CD4-positive, CD25-positive, alpha-beta regulatory T cell (primary cell): Measurements from ENCODE around the gene TBCEL. TPM values are rescaled to one million over a fixed set of nuclear protein-coding genes. Genes with fewer than 3 reads are reported as not detected.
"Not testable (repeated sequence)": the region's sequence is repeated elsewhere in the genome, so short reads cannot be mapped to it uniquely, and the experiment has no call there.

Source experiments
- ATAC-seq, 2 donors: fragments of 150-1000 bp; cut with Tn5 transposase; one replicate each; pipeline ENCODE4 v1.10.0; 2021; ENCODE audit warnings: low read depth in 2 of 2, moderate number of reproducible peaks in 2 of 2, moderate library complexity in 1 of 2
- DNase-seq, 3 donors: peaks; one replicate each; pipeline versions ENCODE4 v3.0.0 to v3.0.0-alpha.2; 2012 to 2022; ENCODE audit warnings: mixed read lengths in 1 of 3
- H3K27ac ChIP-seq: one replicate; pipeline ENCODE4 v1.7.0; 2013; ENCODE audit warnings: mild to moderate bottlenecking, low read length; ENCODE audit not compliant: insufficient read depth, poor library complexity, severe bottlenecking
- H3K27me3 ChIP-seq: one replicate; pipeline ENCODE4 v1.7.0; 2013; ENCODE audit warnings: low read length; ENCODE audit not compliant: control insufficient read depth, insufficient read depth
- H3K36me3 ChIP-seq: one replicate; pipeline ENCODE4 v1.7.0; 2013; ENCODE audit warnings: mild to moderate bottlenecking, low read length, moderate library complexity; ENCODE audit not compliant: control insufficient read depth, insufficient read depth
- H3K4me1 ChIP-seq: 2 replicates; pipeline ENCODE4 v1.7.0; 2013; ENCODE audit warnings: mild to moderate bottlenecking, low read length; ENCODE audit not compliant: insufficient read depth, control insufficient read depth, poor library complexity, severe bottlenecking
- H3K4me3 ChIP-seq: one replicate; pipeline ENCODE4 v1.7.0; 2013; ENCODE audit warnings: low read depth, mild to moderate bottlenecking, low read length, moderate library complexity
- H3K9me3 ChIP-seq, 2 experiments: 1 replicate in 1 of 2; 2 replicates in 1 of 2; pipeline ENCODE4 v1.7.0; 2013; ENCODE audit warnings: low read length in 2 of 2, mild to moderate bottlenecking in 1 of 2, moderate library complexity in 1 of 2; ENCODE audit not compliant: control insufficient read depth in 2 of 2
- H3K27ac Mint-ChIP-seq, 3 donors: one replicate each; pipeline ENCODE4 v1.8.0; 2020 to 2022; ENCODE audit warnings: mild to moderate bottlenecking in 3 of 3, mixed read lengths in 3 of 3, moderate library complexity in 2 of 3
- H3K27me3 Mint-ChIP-seq: one replicate; pipeline ENCODE4 v1.8.0; 2022; ENCODE audit warnings: mild to moderate bottlenecking, mixed read lengths
- H3K36me3 Mint-ChIP-seq: one replicate; pipeline ENCODE4 v1.8.0; 2020; ENCODE audit warnings: mixed read lengths
- H3K4me1 Mint-ChIP-seq, 4 donors: one replicate each; pipeline ENCODE4 v1.8.0; 2020 to 2022; ENCODE audit warnings: mixed read lengths in 4 of 4, mild to moderate bottlenecking in 1 of 4
- H3K4me3 Mint-ChIP-seq, 4 donors: one replicate each; pipeline ENCODE4 v1.8.0; 2020 to 2022; ENCODE audit warnings: mild to moderate bottlenecking in 4 of 4, mixed read lengths in 4 of 4, moderate library complexity in 3 of 4
- H3K9me3 Mint-ChIP-seq, 7 donors: one replicate each; pipeline ENCODE4 v1.8.0; 2020 to 2022; ENCODE audit warnings: mixed read lengths in 7 of 7, mild to moderate bottlenecking in 3 of 7, moderate library complexity in 2 of 7
- polyA plus RNA-seq, 4 donors: library from polyadenylated mRNA; unstranded; fragments of 300-500 nt; fragmentation: Illumina TruSeq; gene quantifications; one replicate each; pipeline ENCODE4 v1.2.3, GENCODE V29; 2021
- total RNA-seq: library from RNA; stranded (reverse); gene quantifications from one replicate; pipeline ENCODE4 v1.2.3, GENCODE V29; 2022

TBCEL gene
- total and polyA plus RNA-seq, 5 donors from 2014 or later = 2.3 to 15.9 (median 4.7) TPM

DNA sequence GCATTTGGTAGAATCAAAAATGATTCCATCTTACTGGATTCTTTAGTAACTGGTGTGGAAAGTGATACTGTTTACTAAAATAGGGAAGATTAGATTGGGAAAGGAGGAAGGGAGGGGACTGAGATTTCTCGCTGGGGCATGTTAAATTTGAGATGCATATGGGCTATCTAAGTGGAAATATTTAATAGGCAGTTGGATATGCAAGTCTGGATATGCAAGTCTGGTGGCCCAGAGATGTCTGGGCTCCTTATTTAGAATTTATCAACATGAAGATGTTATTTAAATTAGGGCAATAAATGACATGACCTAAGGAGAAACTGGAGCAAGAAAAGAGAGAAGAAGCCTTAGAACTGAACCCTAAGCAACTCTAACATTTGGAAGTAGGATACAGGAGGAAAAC is 17.0 kb upstream of the TBCEL start:
- H3K4me3 ChIP-seq = no peak overlapping the region
- H3K27me3 Mint-ChIP-seq = peaks cover 22% of the 10 kb centered on the region

DNA sequence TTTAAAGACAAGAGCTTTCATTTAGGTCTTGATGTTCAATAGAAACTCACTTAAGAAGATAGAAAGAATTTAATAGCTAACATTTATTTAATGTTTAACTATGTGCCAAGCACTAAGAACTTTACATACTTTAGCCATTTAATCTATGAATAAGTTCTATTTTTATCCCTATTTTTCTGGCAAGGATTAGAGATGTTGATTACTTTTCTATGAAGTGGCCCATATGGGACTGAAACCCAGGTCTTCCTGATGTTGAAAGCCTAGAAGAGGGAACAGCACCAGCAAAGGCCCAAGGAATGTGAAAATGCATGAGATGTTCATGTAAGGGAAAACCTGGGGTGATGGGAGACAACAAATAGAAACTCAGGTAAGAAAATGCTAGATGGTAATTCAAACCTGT is 15.4 kb upstream of the TBCEL start:
- Mint-ChIP-seq H3K4me1 (no peaks in the 10 kb centered on the region), H3K27ac (no peak overlapping the region), H3K9me3 (peaks cover 0 to 9% (median 3%) of the 10 kb centered on the region in 7 donors), H3K27me3 (peaks cover 23% of the 10 kb centered on the region), H3K36me3 (no peaks in the 10 kb centered on the region), H3K4me3 (no peak overlapping the region)
- peaks cover 16% of the 10 kb centered on the region for H3K27me3 ChIP-seq
- no peaks in the 10 kb centered on the region for H3K36me3 ChIP-seq
- ATAC-seq = no peak
- H3K27ac ChIP-seq = no peak overlapping the region
- H3K4me1 ChIP-seq = no peaks in the 10 kb centered on the region
- no peak overlapping the region for H3K4me3 ChIP-seq
- peaks cover 3 to 8% of the 10 kb centered on the region in 2 experiments for H3K9me3 ChIP-seq
- no peak for DNase-seq

More for the DNA sequence above, 17.0 kb upstream of the TBCEL start:
- no peaks in the 10 kb centered on the region for H3K36me3 ChIP-seq
- H3K4me3 Mint-ChIP-seq = no peak overlapping the region
- H3K4me1 ChIP-seq = no peaks in the 10 kb centered on the region
- ATAC-seq = no peak
- no peaks in the 10 kb centered on the region for H3K36me3 Mint-ChIP-seq
- H3K9me3 ChIP-seq = peaks cover 3 to 8% of the 10 kb centered on the region in 2 experiments
- H3K27ac Mint-ChIP-seq = no peak overlapping the region
- peaks cover 0 to 9% (median 5%) of the 10 kb centered on the region in 7 donors for H3K9me3 Mint-ChIP-seq
- H3K27me3 ChIP-seq = peaks cover 16% of the 10 kb centered on the region
- no peak overlapping the region for H3K27ac ChIP-seq
- no peak for DNase-seq
- no peaks in the 10 kb centered on the region for H3K4me1 Mint-ChIP-seq

DNA sequence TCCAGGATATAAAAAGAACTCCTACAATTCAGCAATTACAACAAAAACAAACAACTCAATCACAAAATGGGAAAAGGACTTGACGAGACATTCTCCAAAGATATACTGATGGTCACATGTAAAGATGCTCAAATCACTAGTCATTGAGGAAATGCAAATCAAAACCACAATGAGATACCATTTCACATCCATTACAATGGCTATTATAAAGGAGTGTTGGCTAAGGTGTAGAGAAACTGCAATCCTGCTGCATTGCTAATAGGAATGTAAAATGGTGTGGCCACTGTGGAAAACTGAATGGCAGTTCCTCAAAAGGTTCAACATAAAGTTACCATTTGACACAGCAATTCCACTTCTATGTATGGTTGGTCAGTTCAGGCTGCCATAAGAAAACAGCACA is 11.8 kb upstream of the TBCEL start:
- H3K9me3 ChIP-seq = no peaks in the 10 kb centered on the region
- H3K4me3 ChIP-seq = no peak overlapping the region
- no peak for ATAC-seq
- H3K4me1 Mint-ChIP-seq = no peaks in the 10 kb centered on the region
- peaks cover 18% of the 10 kb centered on the region for H3K27me3 Mint-ChIP-seq
- H3K27ac ChIP-seq = no peak overlapping the region
- no peaks in the 10 kb centered on the region for H3K36me3 Mint-ChIP-seq
- no peak overlapping the region for H3K4me3 Mint-ChIP-seq
- peaks cover 13% of the 10 kb centered on the region for H3K27me3 ChIP-seq
- H3K36me3 ChIP-seq = no peaks in the 10 kb centered on the region
- no peak for DNase-seq
- H3K9me3 Mint-ChIP-seq = peaks cover 0 to 8% (median 0%) of the 10 kb centered on the region in 7 donors
- no peak overlapping the region for H3K27ac Mint-ChIP-seq
- no peaks in the 10 kb centered on the region for H3K4me1 ChIP-seq

DNA sequence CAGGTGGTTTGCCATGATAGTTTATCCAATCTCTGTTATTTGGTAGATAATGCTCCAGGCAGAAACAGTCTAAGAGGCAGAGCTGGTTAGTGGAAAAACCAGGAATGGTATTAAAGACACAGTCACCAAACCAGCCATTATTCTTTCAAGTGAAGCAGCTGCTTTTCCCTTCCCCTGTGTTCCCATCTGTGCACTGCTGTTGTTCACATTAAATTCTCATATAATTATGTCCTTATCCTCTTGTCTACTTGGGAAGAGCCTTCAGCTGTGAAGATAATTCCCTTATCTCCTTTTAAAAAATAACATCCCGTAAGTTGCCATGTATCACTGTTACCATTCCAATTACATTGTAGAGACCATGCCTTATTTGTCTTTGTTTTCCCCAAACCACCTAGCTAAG is 5.2 kb upstream of the TBCEL start:
- no peak overlapping the region for H3K27ac Mint-ChIP-seq

DNA sequence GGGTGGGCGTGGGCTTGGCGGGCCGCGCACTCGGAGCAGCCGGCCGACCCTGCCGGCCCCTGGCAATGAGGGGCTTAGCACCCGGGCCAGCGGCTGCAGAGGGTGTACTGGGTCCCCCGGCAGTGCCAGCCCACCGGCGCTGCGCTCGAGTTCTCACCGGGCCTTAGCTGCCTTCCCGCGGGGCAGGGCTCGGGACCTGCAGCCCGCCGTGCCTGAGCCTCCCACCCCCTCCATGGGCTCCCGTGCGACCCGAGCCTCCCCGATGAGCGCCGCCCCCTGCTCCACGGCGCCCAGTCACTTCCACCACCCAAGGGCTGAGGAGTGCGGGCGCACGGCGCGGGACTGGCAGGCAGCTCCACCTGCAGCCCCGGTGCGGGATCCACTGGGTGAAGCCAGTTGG is 2.2 kb upstream of the TBCEL start:
- not testable (repeated sequence) for DNase-seq, H3K9me3 Mint-ChIP-seq, H3K36me3 ChIP-seq, H3K4me3 ChIP-seq, H3K4me3 Mint-ChIP-seq, H3K9me3 ChIP-seq, H3K27ac Mint-ChIP-seq, H3K27ac ChIP-seq, H3K27me3 ChIP-seq, H3K36me3 Mint-ChIP-seq, ATAC-seq
- peaks cover 11% of the 10 kb centered on the region for H3K4me1 ChIP-seq
- Mint-ChIP-seq H3K27me3 (peaks cover 22% of the 10 kb centered on the region), H3K4me1 (peaks cover 10 to 30% (median 24%) of the 10 kb centered on the region in 4 donors)

More for the DNA sequence above, 5.2 kb upstream of the TBCEL start:
- Histone ChIP-seq H3K36me3 (no peaks in the 10 kb centered on the region), H3K4me1 (no peaks in the 10 kb centered on the region), H3K4me3 (no peak overlapping the region), H3K27me3 (peaks cover 8% of the 10 kb centered on the region), H3K27ac (no peak overlapping the region), H3K9me3 (no peaks in the 10 kb centered on the region)
- ATAC-seq = no peak
- no peak for DNase-seq
- no peak overlapping the region for H3K4me3 Mint-ChIP-seq
- H3K36me3 Mint-ChIP-seq = no peaks in the 10 kb centered on the region
- no peaks in the 10 kb centered on the region for H3K9me3 Mint-ChIP-seq
- peaks cover 0 to 8% (median 5%) of the 10 kb centered on the region in 4 donors for H3K4me1 Mint-ChIP-seq
- H3K27me3 Mint-ChIP-seq = peaks cover 24% of the 10 kb centered on the region

DNA sequence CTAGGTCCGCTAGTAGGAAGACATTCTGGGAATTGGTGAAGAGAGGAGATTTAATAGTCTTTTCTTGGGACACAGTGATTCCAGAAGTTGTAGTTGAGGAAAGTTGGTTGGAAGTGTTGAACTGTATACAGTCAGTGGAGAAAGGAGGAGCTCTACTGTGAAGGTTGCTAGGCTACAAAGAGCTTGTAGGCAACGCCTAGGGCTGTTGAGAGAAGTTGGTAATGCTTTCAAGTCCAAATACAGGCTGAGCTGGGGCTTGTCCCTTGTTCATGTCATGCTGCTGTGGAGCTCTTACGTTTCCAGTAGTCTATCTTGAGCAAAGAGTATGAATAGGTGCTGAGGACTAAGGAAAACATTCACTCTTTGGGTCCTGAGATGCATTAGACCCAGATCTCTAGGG is 1.1 kb downstream of the TBCEL start:
- peaks cover 27 to 43% (median 39%) of the 10 kb centered on the region in 4 donors for H3K4me1 Mint-ChIP-seq
- peak overlapping the region; percentile 77 for H3K4me3 ChIP-seq
- peak overlapping the region; percentile 87 to 89 (median 88) for H3K4me3 Mint-ChIP-seq
- H3K27ac ChIP-seq = no peak overlapping the region
- no peak for ATAC-seq
- DNase-seq = peak in 1 of 3 donors; percentile 25
- H3K9me3 ChIP-seq = no peaks in the 10 kb centered on the region
- no peaks in the 10 kb centered on the region for H3K9me3 Mint-ChIP-seq
- no peaks in the 10 kb centered on the region for H3K27me3 Mint-ChIP-seq
- no peaks in the 10 kb centered on the region for H3K36me3 ChIP-seq
- peaks cover 4% of the 10 kb centered on the region for H3K36me3 Mint-ChIP-seq
- H3K4me1 ChIP-seq = peaks cover 11% of the 10 kb centered on the region
- H3K27me3 ChIP-seq = no peaks in the 10 kb centered on the region
- peak overlapping the region; percentile 88 to 94 (median 93) for H3K27ac Mint-ChIP-seq

DNA sequence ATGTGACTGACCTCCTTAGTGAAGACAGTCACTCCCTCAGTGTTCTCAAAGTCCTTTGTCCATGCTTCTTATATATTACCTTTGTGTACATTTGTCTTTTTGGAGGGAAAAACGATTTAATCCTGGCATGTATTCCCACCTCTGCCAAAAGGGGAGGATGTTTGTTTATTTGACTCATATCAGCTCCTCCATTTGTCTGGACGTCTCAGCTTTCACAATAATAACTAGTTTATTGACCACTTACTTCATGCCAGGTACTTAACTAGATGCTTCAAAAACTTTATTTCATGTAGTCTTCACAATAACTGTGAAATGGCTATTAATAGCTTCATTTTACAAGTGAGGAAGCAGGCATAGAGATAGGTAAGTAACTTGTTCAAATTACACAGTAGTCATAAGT is 5.3 kb downstream of the TBCEL start:
- Histone ChIP-seq H3K4me3 (no peak overlapping the region), H3K27me3 (no peaks in the 10 kb centered on the region), H3K9me3 (no peaks in the 10 kb centered on the region), H3K27ac (no peak overlapping the region), H3K4me1 (peaks cover 11% of the 10 kb centered on the region), H3K36me3 (no peaks in the 10 kb centered on the region)
- H3K27me3 Mint-ChIP-seq = no peaks in the 10 kb centered on the region
- H3K4me1 Mint-ChIP-seq = peaks cover 37 to 38% (median 38%) of the 10 kb centered on the region in 4 donors
- H3K4me3 Mint-ChIP-seq = peak overlapping the region in 2 of 4 donors; percentile 17 to 48
- H3K9me3 Mint-ChIP-seq = no peaks in the 10 kb centered on the region
- H3K27ac Mint-ChIP-seq = no peak overlapping the region
- DNase-seq = no peak
- ATAC-seq = no peak
- peaks cover 9% of the 10 kb centered on the region for H3K36me3 Mint-ChIP-seq

DNA sequence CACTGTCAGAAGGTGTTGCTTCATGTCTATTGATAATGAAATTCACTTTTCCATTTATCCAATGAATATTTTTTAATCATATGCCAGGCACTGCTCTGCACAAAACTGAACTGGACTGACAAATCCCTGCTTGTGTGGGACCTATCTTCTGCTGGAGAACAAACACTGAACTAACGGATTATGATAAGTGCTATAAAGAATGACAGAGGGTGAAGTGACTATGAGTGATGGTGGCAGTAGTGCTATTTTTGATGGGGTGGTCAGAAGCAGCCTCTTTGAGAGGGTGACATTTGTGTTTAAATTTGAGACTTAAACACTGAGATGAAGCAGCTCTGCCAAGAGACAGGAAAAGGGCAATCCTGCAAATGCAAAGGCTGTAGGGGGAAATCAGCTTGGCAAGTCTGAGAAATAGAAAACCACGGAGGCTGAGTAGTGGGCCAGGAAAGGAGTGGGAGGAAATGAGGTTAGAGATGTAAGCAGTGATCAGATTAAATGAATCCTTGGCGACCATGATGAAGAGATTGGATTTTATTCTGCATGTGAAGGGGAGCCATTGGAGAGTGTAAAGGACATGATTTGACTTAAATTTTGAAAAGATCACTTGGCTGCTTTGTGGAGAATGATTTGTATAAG is 6.0 kb downstream of the TBCEL start:
- Mint-ChIP-seq H3K9me3 (no peaks in the 10 kb centered on the region), H3K36me3 (peaks cover 9% of the 10 kb centered on the region), H3K4me3 (no peak overlapping the region), H3K27ac (peak overlapping the region; percentile 3 to 15 (median 14)), H3K4me1 (peaks cover 30 to 34% (median 33%) of the 10 kb centered on the region in 4 donors), H3K27me3 (no peaks in the 10 kb centered on the region)
- DNase-seq = no peak
- H3K4me1 ChIP-seq = peaks cover 3% of the 10 kb centered on the region
- no peak for ATAC-seq
- no peak overlapping the region for H3K4me3 ChIP-seq
- no peaks in the 10 kb centered on the region for H3K9me3 ChIP-seq
- H3K27me3 ChIP-seq = no peaks in the 10 kb centered on the region
- H3K36me3 ChIP-seq = no peaks in the 10 kb centered on the region
- no peak overlapping the region for H3K27ac ChIP-seq
